ENCODE measurements around the gene KCNC2.

KCNC2 gene

GRCh38 chr12:75157385-75157784 is 52.3 kb downstream of the KCNC2 start:
- DNase-seq: no peak

- DNase-seq: no peak
Observed at GRCh38 chr12:75155962-75156361, 53.7 kb downstream of the KCNC2 start.

DNA sequence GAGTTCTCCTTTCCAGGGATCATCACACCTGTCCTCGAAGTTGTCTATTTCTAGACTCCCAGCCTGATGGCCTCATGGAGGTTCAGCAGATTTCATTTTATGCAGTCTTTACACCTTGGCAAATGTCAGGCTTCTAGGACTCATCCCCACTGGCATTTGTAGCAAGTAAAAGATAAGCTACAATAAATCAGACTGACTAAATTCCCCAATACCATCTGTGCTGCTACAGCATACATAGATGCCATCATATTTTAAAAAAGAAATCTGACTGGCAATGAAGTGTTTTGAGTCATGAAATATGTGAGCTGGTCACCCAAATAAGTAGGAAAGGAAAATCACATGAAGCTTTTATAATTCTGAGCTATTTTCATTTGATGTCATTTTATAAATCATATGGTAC is 55.3 kb downstream of the KCNC2 start:
- no peak for DNase-seq

GRCh38 chr12:75139196-75139595 is 70.4 kb downstream of the KCNC2 start:
- DNase-seq: no peak

GRCh38 chr12:75137896-75138295 is 71.7 kb downstream of the KCNC2 start:
- no peak for DNase-seq

DNA sequence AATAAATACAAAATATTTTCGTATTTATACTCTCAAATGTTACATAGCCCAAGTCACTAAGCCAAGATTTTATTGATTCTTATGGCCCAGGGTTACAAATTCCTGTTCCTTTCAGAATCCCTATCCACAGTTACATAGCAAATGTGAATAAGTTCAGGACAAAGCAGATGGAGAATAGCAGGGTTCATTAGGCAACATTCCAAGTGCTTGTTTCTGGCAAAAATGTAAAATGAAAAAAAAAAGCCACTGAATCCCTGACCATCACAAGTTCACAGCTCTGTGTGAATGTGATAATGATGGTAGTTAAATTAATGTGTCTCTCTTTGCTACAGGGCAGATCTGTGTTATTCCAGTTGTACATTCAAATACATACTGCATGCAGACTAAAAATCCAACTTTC is 74.6 kb downstream of the KCNC2 start:
- DNase-seq: no peak

GRCh38 chr12:75130811-75131210 is 78.8 kb downstream of the KCNC2 start:
- no peak for DNase-seq

GRCh38 chr12:75129275-75129674 is 80.4 kb downstream of the KCNC2 start:
- no peak for DNase-seq

GRCh38 chr12:75121036-75121705 is 88.5 kb downstream of the KCNC2 start:
- no peak for DNase-seq

GRCh38 chr12:75120311-75120711 is 89.3 kb downstream of the KCNC2 start:
- DNase-seq: no peak

GRCh38 chr12:75116646-75117198 is 92.9 kb downstream of the KCNC2 start:
- DNase-seq: no peak

DNA sequence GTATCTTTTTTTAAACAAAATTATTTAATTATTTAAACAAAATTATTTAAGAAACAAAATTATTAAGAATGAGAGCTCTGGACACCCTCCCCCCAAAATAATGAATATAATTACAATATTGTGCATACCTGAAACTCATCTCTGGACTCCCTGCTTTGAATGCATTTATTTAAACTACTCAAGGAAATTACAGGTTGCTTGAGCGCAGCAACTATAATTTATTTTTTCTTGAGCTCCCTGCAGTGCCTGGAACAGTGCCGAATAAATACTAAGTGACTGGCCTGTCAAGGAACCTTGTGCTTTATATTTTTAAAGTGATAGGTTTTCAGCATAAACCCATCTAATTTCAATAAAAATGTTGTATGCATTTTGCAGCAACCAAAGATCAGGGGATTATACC is 93.9 kb downstream of the KCNC2 start:
- DNase-seq: no peak

DNA sequence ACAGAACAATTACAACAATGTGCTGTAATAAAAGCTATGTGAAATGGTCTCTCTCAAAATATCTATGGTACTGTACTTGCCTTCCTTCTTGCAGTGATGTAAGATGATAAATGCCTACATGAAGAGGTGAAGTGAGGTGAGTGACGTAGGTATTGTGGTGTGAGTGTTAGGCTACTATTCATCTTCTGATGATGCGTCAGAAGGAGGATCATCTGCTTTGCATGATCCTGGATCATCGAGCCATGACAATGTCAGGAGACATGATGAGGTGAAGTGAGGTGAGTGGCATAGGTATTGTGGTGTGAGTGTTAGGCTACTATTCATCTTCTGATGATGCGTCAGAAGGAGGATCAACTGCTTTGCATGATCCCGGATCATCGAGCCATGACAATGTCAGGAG is 105.8 kb downstream of the KCNC2 start:
- DNase-seq: no peak

DNA sequence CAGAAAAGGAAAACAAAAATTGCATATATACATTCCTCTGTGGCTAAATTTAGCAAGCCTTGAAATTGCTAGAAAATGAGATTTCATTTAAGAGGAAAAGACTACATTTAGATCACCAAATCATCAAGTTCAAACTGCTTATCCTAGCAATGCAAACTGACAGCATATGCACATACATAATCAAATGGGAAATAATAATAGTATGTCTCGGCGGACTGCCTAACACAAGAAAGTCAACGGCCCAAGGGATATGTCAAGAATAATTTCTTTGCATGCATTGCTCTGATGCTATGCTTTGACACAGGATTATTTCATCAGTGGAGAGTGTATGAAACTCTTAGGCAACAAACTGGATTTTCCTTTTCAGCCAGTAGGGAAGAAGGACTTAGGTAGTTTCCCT is 107.9 kb downstream of the KCNC2 start:
- DNase-seq: no peak

GRCh38 chr12:75099210-75099609 is 110.4 kb downstream of the KCNC2 start:
- no peak for DNase-seq

GRCh38 chr12:75097003-75097402 is 112.6 kb downstream of the KCNC2 start:
- DNase-seq: no peak

DNA sequence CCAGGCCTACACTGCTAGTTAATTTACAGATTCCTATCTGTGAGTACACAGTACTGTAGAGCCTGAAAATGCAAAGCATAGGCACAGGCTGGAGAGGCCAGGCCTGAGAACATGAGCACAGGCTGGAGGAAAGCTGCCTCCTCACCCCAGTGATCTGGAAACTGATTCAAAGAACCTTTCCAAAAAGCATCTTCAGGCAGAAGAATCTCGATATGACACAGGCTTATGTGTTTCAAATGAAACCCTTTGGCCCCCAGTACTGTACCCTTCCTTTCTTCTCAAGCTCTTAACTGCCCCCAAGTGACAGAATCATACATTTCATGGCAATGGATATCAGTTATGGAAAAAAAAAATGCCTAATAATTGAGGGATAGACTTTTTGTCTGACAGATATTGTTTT is 122.0 kb downstream of the KCNC2 start:
- no peak for DNase-seq

DNA sequence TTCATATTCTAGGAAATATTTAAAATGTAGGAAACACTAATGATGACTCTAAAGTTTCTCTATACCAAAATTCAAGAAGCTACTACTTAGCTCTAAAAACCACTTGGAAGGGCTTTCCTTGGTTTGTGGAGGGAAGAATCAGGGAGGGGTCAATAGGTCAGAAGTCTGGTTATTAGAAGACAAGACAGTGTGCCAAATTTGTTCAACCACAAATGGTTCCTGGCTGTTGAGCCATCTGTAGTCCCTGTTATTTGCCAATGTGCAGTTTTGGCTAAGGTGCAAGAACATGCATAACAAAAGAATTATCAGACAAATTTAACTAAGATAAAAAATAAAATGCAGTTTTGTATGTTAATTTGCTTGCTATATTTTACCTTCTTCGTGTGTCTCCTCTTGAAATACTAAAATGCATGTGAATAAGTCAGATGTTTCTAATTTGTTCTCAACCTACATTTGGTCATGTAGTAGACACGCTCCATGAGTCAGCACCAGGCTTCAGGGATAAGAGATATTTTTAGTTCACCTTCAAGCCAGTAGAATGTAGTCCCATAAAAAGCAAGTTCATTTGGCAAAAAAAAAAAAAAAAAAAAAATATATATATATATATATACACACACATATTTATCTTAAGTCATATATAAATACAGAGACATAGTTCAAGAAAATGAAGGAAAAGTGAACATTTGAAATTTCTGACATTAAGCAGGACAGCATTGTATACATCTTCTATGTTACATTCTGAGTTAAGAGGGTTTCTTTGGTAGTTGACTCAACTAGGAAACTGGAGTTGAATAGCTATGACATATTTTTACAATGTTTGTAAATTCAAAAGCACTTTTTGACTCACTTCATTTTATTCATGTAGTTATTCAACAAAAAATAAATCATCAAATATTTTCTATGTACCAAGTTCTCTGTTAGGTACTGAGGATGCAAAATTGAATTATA is 123.3 kb downstream of the KCNC2 start:
- no peak for DNase-seq

GRCh38 chr12:75081305-75081704 is 128.3 kb downstream of the KCNC2 start:
- DNase-seq: no peak

GRCh38 chr12:75080582-75080981 is 129.1 kb downstream of the KCNC2 start:
- no peak for DNase-seq

GRCh38 chr12:75065482-75065881 is 144.2 kb downstream of the KCNC2 start:
- no peak for DNase-seq

GRCh38 chr12:75062691-75063090 is 146.9 kb downstream of the KCNC2 start:
- DNase-seq: no peak

DNA sequence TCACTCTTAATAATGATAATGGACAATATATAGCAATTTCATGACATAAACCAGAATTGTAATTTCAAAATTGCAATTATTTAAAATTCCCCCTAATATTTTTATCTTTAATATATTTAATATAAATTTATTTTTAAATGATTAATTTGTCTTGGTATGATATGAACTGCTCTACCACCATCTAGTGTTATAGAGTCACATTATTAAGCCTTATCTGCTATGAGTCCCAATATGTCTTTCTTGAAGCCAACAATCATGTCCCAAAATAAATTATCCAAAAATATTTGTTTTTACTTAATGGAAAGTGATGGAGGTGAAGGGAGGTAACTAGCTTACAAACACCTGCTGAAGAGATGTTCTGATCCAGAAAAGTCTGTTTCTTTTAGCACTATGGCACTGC is 151.4 kb downstream of the KCNC2 start:
- no peak for DNase-seq

GRCh38 chr12:75048767-75049166 is 160.9 kb downstream of the KCNC2 start:
- no peak for DNase-seq

Data from SIG-M5 (cell line).